ENCODE measurements around the gene NFU1. TPM values are rescaled to one million over a fixed set of nuclear protein-coding genes. Genes with fewer than 3 reads are reported as not detected.

Gene NFU1
- total RNA-seq, 1 experiment from 2014 or later: 35.1 TPM

GRCh38 chr2:69411120-69411519, 26.1 kb downstream of the NFU1 start:
- H3K79me2 ChIP-seq (ENCODE audit: low read depth): no peaks in the 10 kb centered on the region
- no peaks in the 10 kb centered on the region for H3K9me3 ChIP-seq (ENCODE audit: insufficient read depth, low read depth)
- intact Hi-C loops (cut with micrococcal nuclease; ENCODE audit: unreplicated experiment): no loop called here
- H3K36me3 ChIP-seq (ENCODE audit: low read depth): peaks cover 5% of the 10 kb centered on the region; the same call in 1 of the 2 replicates
- ChIA-PET POLR2A (ENCODE audit: unreplicated experiment) (no interaction called here), CTCF (no interaction called here)
- no peak overlapping the region for H2AFZ ChIP-seq
- H3F3A ChIP-seq (ENCODE audit: insufficient read depth, low read depth): no peaks in the 10 kb centered on the region
- H3K9me2 ChIP-seq (ENCODE audit: insufficient read depth): no peaks in the 10 kb centered on the region
- H3K4me2 ChIP-seq: no peak overlapping the region
- no TSS peak for BruUV-seq (replicated peaks)
- no peaks in the 10 kb centered on the region for H3K27me3 ChIP-seq (ENCODE audit: insufficient read depth, low read depth)
- H3K4me3 ChIP-seq: no peak overlapping the region
- no peaks in the 10 kb centered on the region for H4K20me1 ChIP-seq (ENCODE audit: insufficient read depth)
- no peak for DNase-seq
- H3K27ac ChIP-seq: no peak overlapping the region
- no peak for TF ChIP-seq EZH2 (IDR thresholded peaks at IDR 0.05; ENCODE audit: low read depth)
- TF ChIP-seq, protein P1, sequence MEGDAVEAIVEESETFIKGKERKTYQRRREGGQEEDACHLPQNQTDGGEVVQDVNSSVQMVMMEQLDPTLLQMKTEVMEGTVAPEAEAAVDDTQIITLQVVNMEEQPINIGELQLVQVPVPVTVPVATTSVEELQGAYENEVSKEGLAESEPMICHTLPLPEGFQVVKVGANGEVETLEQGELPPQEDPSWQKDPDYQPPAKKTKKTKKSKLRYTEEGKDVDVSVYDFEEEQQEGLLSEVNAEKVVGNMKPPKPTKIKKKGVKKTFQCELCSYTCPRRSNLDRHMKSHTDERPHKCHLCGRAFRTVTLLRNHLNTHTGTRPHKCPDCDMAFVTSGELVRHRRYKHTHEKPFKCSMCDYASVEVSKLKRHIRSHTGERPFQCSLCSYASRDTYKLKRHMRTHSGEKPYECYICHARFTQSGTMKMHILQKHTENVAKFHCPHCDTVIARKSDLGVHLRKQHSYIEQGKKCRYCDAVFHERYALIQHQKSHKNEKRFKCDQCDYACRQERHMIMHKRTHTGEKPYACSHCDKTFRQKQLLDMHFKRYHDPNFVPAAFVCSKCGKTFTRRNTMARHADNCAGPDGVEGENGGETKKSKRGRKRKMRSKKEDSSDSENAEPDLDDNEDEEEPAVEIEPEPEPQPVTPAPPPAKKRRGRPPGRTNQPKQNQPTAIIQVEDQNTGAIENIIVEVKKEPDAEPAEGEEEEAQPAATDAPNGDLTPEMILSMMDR (conservative IDR thresholded peaks at IDR 0.05): no peak
- no peaks in the 10 kb centered on the region for H3K4me1 ChIP-seq (replicated peaks; ENCODE audit: insufficient read depth)

GRCh38 chr2:69405306-69405705, 31.9 kb downstream of the NFU1 start:
- DNase-seq: no peak
- ChIA-PET CTCF (no interaction called here), POLR2A (ENCODE audit: unreplicated experiment) (no interaction called here)
- Histone ChIP-seq H3K36me3 (ENCODE audit: low read depth) (no peaks in the 10 kb centered on the region), H3K4me2 (no peak overlapping the region), H3K79me2 (ENCODE audit: low read depth) (no peaks in the 10 kb centered on the region), H3K4me3 (no peak overlapping the region), H3K9me3 (ENCODE audit: insufficient read depth, low read depth) (no peaks in the 10 kb centered on the region), H3K9me2 (ENCODE audit: insufficient read depth) (no peaks in the 10 kb centered on the region), H3K4me1 (replicated peaks; ENCODE audit: insufficient read depth) (no peaks in the 10 kb centered on the region), H3K27me3 (ENCODE audit: insufficient read depth, low read depth) (no peaks in the 10 kb centered on the region), H3F3A (ENCODE audit: insufficient read depth, low read depth) (no peaks in the 10 kb centered on the region), H4K20me1 (ENCODE audit: insufficient read depth) (no peaks in the 10 kb centered on the region), H2AFZ (no peak overlapping the region), H3K27ac (no peak overlapping the region)
- no TSS peak for BruUV-seq (replicated peaks)
- TF ChIP-seq EZH2 (IDR thresholded peaks at IDR 0.05; ENCODE audit: low read depth): no peak
- TF ChIP-seq, protein P1 (conservative IDR thresholded peaks at IDR 0.05): no peak
- intact Hi-C loops (cut with micrococcal nuclease; ENCODE audit: unreplicated experiment): no loop called here

- Histone ChIP-seq H3K27me3 (ENCODE audit: insufficient read depth, low read depth) (no peaks in the 10 kb centered on the region), H2AFZ (no peak overlapping the region), H3K4me2 (no peak overlapping the region), H3K9me2 (ENCODE audit: insufficient read depth) (no peaks in the 10 kb centered on the region), H3K36me3 (ENCODE audit: low read depth) (no peaks in the 10 kb centered on the region), H3K4me1 (replicated peaks; ENCODE audit: insufficient read depth) (no peaks in the 10 kb centered on the region), H3K79me2 (ENCODE audit: low read depth) (no peaks in the 10 kb centered on the region), H3F3A (ENCODE audit: insufficient read depth, low read depth) (no peaks in the 10 kb centered on the region), H3K27ac (no peak overlapping the region), H3K9me3 (ENCODE audit: insufficient read depth, low read depth) (no peaks in the 10 kb centered on the region), H3K4me3 (no peak overlapping the region), H4K20me1 (ENCODE audit: insufficient read depth) (no peaks in the 10 kb centered on the region)
- no peak for DNase-seq
- intact Hi-C loops (cut with micrococcal nuclease; ENCODE audit: unreplicated experiment): no loop called here
- no TSS peak for BruUV-seq (replicated peaks)
- TF ChIP-seq EZH2 (IDR thresholded peaks at IDR 0.05; ENCODE audit: low read depth): no peak
- TF ChIP-seq, protein P1 (conservative IDR thresholded peaks at IDR 0.05): no peak
- CTCF ChIA-PET: interaction anchor here (0.7 kb wide), 2 partner anchors 9 to 237 kb away, joined by 4 to 5 read pairs; no protein-coding TSS in a partner anchor
- POLR2A ChIA-PET (ENCODE audit: unreplicated experiment): interaction anchor here (0.6 kb wide), 1 partner anchor 57 kb away, joined by 10 read pairs; no protein-coding TSS in a partner anchor
Measured at GRCh38 chr2:69400121-69400520, 37.1 kb downstream of the NFU1 start.

Data from PC-9 (cell line).